ENCODE data around the gene UST. TPM values are rescaled to one million over a fixed set of nuclear protein-coding genes. Genes with fewer than 3 reads are reported as not detected.

The UST gene
- total RNA-seq, 2 experiments from 2014 or later: 1.9 to 3.7 TPM

DNA sequence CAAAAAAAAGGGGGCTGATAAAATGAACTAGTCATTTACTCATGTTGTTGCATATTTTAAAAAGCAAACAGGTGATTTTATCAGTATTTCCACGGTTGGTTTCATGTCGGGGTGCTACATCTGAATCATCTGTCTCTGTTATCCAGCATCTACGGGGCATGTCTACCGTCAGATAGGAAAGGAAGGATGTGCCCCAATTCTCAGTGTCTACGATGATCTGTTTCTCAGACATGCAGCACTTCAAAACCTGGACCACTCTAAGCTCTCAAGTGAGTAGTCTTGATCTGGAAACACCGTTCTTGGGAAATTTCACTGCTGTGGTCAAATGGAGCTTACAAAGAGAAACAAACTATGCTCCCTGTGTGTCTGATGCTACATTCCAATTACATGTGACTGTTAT lies 330.4 kb downstream of the UST start:
- H3K4me3 Mint-ChIP-seq: no peak overlapping the region
- ChIA-PET CTCF (interaction anchor here (1.0 to 1.1 kb wide), 3 partner anchors 16 to 355 kb away, joined by 3 read pairs; no protein-coding TSS in a partner anchor), POLR2A (interaction anchor here (0.9 to 1.0 kb wide), 2 partner anchors 10 to 17 kb away, joined by 3 to 4 read pairs; no protein-coding TSS in a partner anchor)

DNA sequence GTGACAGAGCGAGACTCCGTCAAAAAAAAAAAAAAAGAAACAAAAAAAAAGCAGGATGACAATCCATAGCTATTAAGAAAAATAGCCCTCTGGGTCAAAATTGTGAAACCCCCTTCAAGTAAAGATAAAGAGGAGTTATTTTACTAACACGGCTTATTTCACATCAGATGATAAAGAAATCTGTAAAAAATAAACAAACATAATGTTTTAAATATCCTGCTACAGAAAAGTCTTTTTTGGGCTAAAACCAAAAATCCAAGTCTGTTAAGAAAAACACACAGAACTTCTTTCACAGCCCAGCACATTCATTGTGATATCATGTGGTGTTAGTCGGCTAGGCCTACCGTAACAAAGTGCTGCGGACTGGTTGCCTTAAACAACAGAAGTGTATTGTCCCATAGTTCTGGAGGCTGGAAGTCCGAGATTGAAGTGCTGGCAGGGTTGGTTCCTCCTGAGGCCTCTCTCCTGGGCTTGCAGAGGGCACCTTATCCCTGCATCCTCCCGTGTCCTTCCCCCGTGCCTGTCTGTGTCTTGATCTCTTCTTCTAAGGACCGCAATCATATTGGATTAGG lies 331.5 kb downstream of the UST start:
- intact Hi-C loops (cut with DNase I, micrococcal nuclease): no loop called here
- TF ChIP-seq, protein P1, sequence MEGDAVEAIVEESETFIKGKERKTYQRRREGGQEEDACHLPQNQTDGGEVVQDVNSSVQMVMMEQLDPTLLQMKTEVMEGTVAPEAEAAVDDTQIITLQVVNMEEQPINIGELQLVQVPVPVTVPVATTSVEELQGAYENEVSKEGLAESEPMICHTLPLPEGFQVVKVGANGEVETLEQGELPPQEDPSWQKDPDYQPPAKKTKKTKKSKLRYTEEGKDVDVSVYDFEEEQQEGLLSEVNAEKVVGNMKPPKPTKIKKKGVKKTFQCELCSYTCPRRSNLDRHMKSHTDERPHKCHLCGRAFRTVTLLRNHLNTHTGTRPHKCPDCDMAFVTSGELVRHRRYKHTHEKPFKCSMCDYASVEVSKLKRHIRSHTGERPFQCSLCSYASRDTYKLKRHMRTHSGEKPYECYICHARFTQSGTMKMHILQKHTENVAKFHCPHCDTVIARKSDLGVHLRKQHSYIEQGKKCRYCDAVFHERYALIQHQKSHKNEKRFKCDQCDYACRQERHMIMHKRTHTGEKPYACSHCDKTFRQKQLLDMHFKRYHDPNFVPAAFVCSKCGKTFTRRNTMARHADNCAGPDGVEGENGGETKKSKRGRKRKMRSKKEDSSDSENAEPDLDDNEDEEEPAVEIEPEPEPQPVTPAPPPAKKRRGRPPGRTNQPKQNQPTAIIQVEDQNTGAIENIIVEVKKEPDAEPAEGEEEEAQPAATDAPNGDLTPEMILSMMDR (IDR thresholded peaks at IDR 0.05): no peak
- H3K9me3 ChIP-seq (ENCODE audit: control insufficient read depth in 1 of 2, insufficient read depth in 1 of 2, low read length in 2 of 2): no peaks in the 10 kb centered on the region
- peaks cover 19% of the 10 kb centered on the region for H3K4me1 ChIP-seq (ENCODE audit: insufficient read depth, low read length)
- no peaks in the 10 kb centered on the region for H3K9me3 Mint-ChIP-seq
- H3K27ac Mint-ChIP-seq: no peak overlapping the region
- no peaks in the 10 kb centered on the region for H3K36me3 Mint-ChIP-seq (ENCODE audit: low read depth)
- DNase-seq (no peak), ATAC-seq (ENCODE audit: poor library complexity) (no peak)
- H3K4me3 ChIP-seq (ENCODE audit: low read length): no peak overlapping the region
- H3K27me3 ChIP-seq (ENCODE audit: control insufficient read depth in 1 of 2, insufficient read depth in 2 of 2, low read length in 2 of 2): no peaks in the 10 kb centered on the region
- ChIA-PET CTCF (no interaction called here), POLR2A (no interaction called here)
- no peak overlapping the region for H3K4me3 Mint-ChIP-seq
- H3K4me1 Mint-ChIP-seq (ENCODE audit: low read depth): peaks cover 37% of the 10 kb centered on the region
- no peaks in the 10 kb centered on the region for H3K27me3 Mint-ChIP-seq
- no peak overlapping the region for H3K27ac ChIP-seq (ENCODE audit: low read depth in 1 of 2, low read length in 2 of 2)
- no peaks in the 10 kb centered on the region for H3K36me3 ChIP-seq (ENCODE audit: insufficient read depth, low read length)

More for the DNA sequence above, 330.4 kb downstream of the UST start:
- TF ChIP-seq, protein P1 (IDR thresholded peaks at IDR 0.05): no peak
- intact Hi-C loops (cut with DNase I, micrococcal nuclease): no loop called here
- no peaks in the 10 kb centered on the region for H3K9me3 ChIP-seq (ENCODE audit: control insufficient read depth in 1 of 2, insufficient read depth in 1 of 2, low read length in 2 of 2)
- DNase-seq (peak in 4 of 14 experiments; percentile 27 to 54 (median 40)), ATAC-seq (ENCODE audit: poor library complexity) (peak; percentile 49)
- no peaks in the 10 kb centered on the region for H3K27me3 ChIP-seq (ENCODE audit: control insufficient read depth in 1 of 2, insufficient read depth in 2 of 2, low read length in 2 of 2)
- peaks cover 12% of the 10 kb centered on the region for H3K4me1 ChIP-seq (ENCODE audit: insufficient read depth, low read length)
- H3K27ac Mint-ChIP-seq: peak overlapping the region; percentile 33
- H3K36me3 Mint-ChIP-seq (ENCODE audit: low read depth): no peaks in the 10 kb centered on the region
- no peak overlapping the region for H3K27ac ChIP-seq (ENCODE audit: low read depth in 1 of 2, low read length in 2 of 2)
- no peak overlapping the region for H3K4me3 ChIP-seq (ENCODE audit: low read length)
- H3K36me3 ChIP-seq (ENCODE audit: insufficient read depth, low read length): no peaks in the 10 kb centered on the region
- H3K4me1 Mint-ChIP-seq (ENCODE audit: low read depth): peaks cover 26% of the 10 kb centered on the region
- no peaks in the 10 kb centered on the region for H3K27me3 Mint-ChIP-seq
- no peaks in the 10 kb centered on the region for H3K9me3 Mint-ChIP-seq

DNA sequence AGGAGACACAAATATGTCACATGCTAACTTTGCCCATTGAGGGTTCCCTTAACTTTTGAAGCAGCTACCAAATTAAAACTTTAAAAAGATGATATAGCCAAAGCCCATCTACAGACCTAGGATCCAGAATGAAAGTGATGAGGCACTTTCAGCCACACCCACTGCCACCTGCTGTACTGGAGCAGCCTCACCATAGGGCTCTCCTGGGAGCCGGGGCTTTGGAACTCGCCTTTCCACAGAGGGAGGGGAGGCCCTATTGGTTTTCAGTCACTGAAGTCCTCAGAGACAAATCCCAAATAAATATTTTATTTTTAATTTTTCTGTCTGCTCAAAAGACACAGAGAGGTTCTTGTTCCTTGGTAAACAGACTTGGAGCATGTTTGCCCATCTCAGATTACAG lies 332.6 kb downstream of the UST start:
- intact Hi-C loops (cut with DNase I, micrococcal nuclease): no loop called here
- Mint-ChIP-seq H3K4me3 (no peak overlapping the region), H3K36me3 (ENCODE audit: low read depth) (no peaks in the 10 kb centered on the region), H3K27me3 (no peaks in the 10 kb centered on the region), H3K9me3 (no peaks in the 10 kb centered on the region), H3K27ac (no peak overlapping the region), H3K4me1 (ENCODE audit: low read depth) (peaks cover 49% of the 10 kb centered on the region)
- H3K27me3 ChIP-seq (ENCODE audit: control insufficient read depth in 1 of 2, insufficient read depth in 2 of 2, low read length in 2 of 2): no peaks in the 10 kb centered on the region
- DNase-seq (no peak), ATAC-seq (ENCODE audit: poor library complexity) (no peak)
- H3K36me3 ChIP-seq (ENCODE audit: insufficient read depth, low read length): no peaks in the 10 kb centered on the region
- CTCF ChIA-PET: interaction anchor here (1.8 kb wide), 1 partner anchor 352 kb away, joined by 11 read pairs; no protein-coding TSS in a partner anchor
- TF ChIP-seq, protein P1 (IDR thresholded peaks at IDR 0.05): no peak
- H3K9me3 ChIP-seq (ENCODE audit: control insufficient read depth in 1 of 2, insufficient read depth in 1 of 2, low read length in 2 of 2): no peaks in the 10 kb centered on the region
- POLR2A ChIA-PET: no interaction called here
- peaks cover 25% of the 10 kb centered on the region for H3K4me1 ChIP-seq (ENCODE audit: insufficient read depth, low read length)
- no peak overlapping the region for H3K27ac ChIP-seq (ENCODE audit: low read depth in 1 of 2, low read length in 2 of 2)
- no peak overlapping the region for H3K4me3 ChIP-seq (ENCODE audit: low read length)

Measured in CD4-positive, alpha-beta T cell (primary cell).